Trophoblast cell (in vitro differentiated cells and primary cell): ENCODE data around the gene MRTO4.
A peak's percentile ranks its signal among the peaks of the same experiment; 100 is the strongest.

Experiments
- DNase-seq, 2 donors: peaks; one replicate each; pipeline ENCODE4 v3.0.0-alpha.2; 2016
- H2AFZ ChIP-seq: 2 replicates; pipeline ENCODE4 v1.6.1; 2013; ENCODE audit warnings: low read length, moderate library complexity, mild to moderate bottlenecking; ENCODE audit not compliant: insufficient read depth, poor library complexity
- H2AK5ac ChIP-seq: 2 replicates; pipeline ENCODE4 v1.6.1; 2013; ENCODE audit warnings: mild to moderate bottlenecking, low read length
- H2BK120ac ChIP-seq: 2 replicates; pipeline ENCODE4 v1.6.1; 2013; ENCODE audit warnings: low read length, mild to moderate bottlenecking, moderate library complexity; ENCODE audit not compliant: insufficient read depth, poor library complexity
- H2BK12ac ChIP-seq: 2 replicates; pipeline ENCODE4 v1.6.1; 2013; ENCODE audit warnings: mild to moderate bottlenecking, low read length, moderate library complexity
- H2BK5ac ChIP-seq: 2 replicates; pipeline ENCODE4 v1.6.1; 2013; ENCODE audit warnings: low read length, low read depth, moderate library complexity, mild to moderate bottlenecking; ENCODE audit not compliant: poor library complexity
- H3K14ac ChIP-seq: 2 replicates; pipeline ENCODE4 v1.6.1; 2013; ENCODE audit warnings: mild to moderate bottlenecking, low read length
- H3K18ac ChIP-seq: 2 replicates; pipeline ENCODE4 v1.6.1; 2013; ENCODE audit warnings: mild to moderate bottlenecking, low read length
- H3K23ac ChIP-seq: 2 replicates; pipeline ENCODE4 v1.6.1; 2013; ENCODE audit warnings: low read length
- H3K27ac ChIP-seq: 2 replicates; pipeline ENCODE4 v1.5.1; 2013; ENCODE audit warnings: low read depth, mild to moderate bottlenecking, inconsistent platforms, low read length, moderate library complexity
- H3K27me3 ChIP-seq: 2 replicates; pipeline ENCODE4 v1.6.1; 2013; ENCODE audit warnings: inconsistent platforms, mild to moderate bottlenecking, low read length, moderate library complexity; ENCODE audit not compliant: insufficient read depth
- H3K36me3 ChIP-seq, 2 experiments: 1 replicate in 1 of 2; 2 replicates in 1 of 2; pipeline ENCODE4 v1.6.1; 2013; ENCODE audit warnings: low read length in 2 of 2, mild to moderate bottlenecking in 2 of 2, moderate library complexity in 1 of 2; ENCODE audit not compliant: insufficient read depth in 2 of 2, control insufficient read depth in 1 of 2
- H3K4ac ChIP-seq: 2 replicates; pipeline ENCODE4 v1.6.1; 2013; ENCODE audit warnings: low read depth, mild to moderate bottlenecking, low read length, moderate library complexity
- H3K4me1 ChIP-seq, 2 experiments: 1 replicate in 1 of 2; 2 replicates in 1 of 2; pipeline ENCODE4 v1.6.1; 2013; ENCODE audit warnings: low read length in 2 of 2, mild to moderate bottlenecking in 2 of 2, moderate library complexity in 1 of 2; ENCODE audit not compliant: insufficient read depth in 2 of 2, control insufficient read depth in 1 of 2
- H3K4me2 ChIP-seq: 2 replicates; pipeline ENCODE4 v1.6.1; 2013; ENCODE audit warnings: inconsistent platforms, mild to moderate bottlenecking, low read length, moderate library complexity
- H3K4me3 ChIP-seq: 2 replicates; pipeline ENCODE4 v1.5.1; 2013; ENCODE audit warnings: mild to moderate bottlenecking, low read depth, low read length, inconsistent platforms
- H3K79me1 ChIP-seq: one replicate; pipeline ENCODE4 v1.6.1; 2013; ENCODE audit warnings: low read length
- H3K79me2 ChIP-seq: 2 replicates; pipeline ENCODE4 v1.6.1; 2013; ENCODE audit warnings: low read length, mild to moderate bottlenecking; ENCODE audit not compliant: control insufficient read depth, insufficient read depth, poor library complexity
- H3K9ac ChIP-seq: 2 replicates; pipeline ENCODE4 v1.6.1; 2013; ENCODE audit warnings: mild to moderate bottlenecking, low read length
- H3K9me3 ChIP-seq: 2 replicates; pipeline ENCODE4 v1.6.1; 2013; ENCODE audit warnings: low read depth, mild to moderate bottlenecking, control low read depth, inconsistent platforms, low read length; ENCODE audit not compliant: insufficient read depth
- H4K12ac ChIP-seq: 2 replicates; pipeline ENCODE4 v1.6.1; 2013; ENCODE audit warnings: low read depth, mild to moderate bottlenecking, low read length, moderate library complexity
- H4K8ac ChIP-seq: 2 replicates; pipeline ENCODE4 v1.6.1; 2013; ENCODE audit warnings: low read depth, mild to moderate bottlenecking, low read length, moderate library complexity
- H4K91ac ChIP-seq: one replicate; pipeline ENCODE4 v1.6.1; 2013; ENCODE audit warnings: low read depth, mild to moderate bottlenecking, low read length, moderate library complexity
- WGBS: extraction: QIAGEN DNeasy Blood & Tissue Kit; methylation state at CpG from one replicate; pipeline ENCODE4 v1.1.7; 2013; ENCODE audit warnings: missing lambda C conversion rate; ENCODE audit not compliant: insufficient read length, insufficient coverage; ENCODE audit errors: extremely low coverage; 5-methylcytosine and 5-hydroxymethylcytosine counted together

The MRTO4 gene

GRCh38 chr1:19205403-19205802 is 46.2 kb upstream of the MRTO4 start:
- no peaks in the 10 kb centered on the region for H3K9me3 ChIP-seq
- H2BK12ac ChIP-seq = no peak overlapping the region
- no peak overlapping the region for H2BK120ac ChIP-seq
- H3K79me1 ChIP-seq = peaks cover 8% of the 10 kb centered on the region
- no peak overlapping the region for H3K23ac ChIP-seq
- H2AK5ac ChIP-seq = no peak overlapping the region
- H3K4me2 ChIP-seq = no peak overlapping the region
- H3K79me2 ChIP-seq = peaks cover 24% of the 10 kb centered on the region
- no peaks in the 10 kb centered on the region for H3K27me3 ChIP-seq
- no peak overlapping the region for H3K4me3 ChIP-seq
- H3K4me1 ChIP-seq = peaks cover 0 to 2% of the 10 kb centered on the region in 2 experiments
- H3K27ac ChIP-seq = no peak overlapping the region
- no CpG with 5 or more reads among the region's 1 CpG for WGBS
- H3K18ac ChIP-seq = no peak overlapping the region
- H3K36me3 ChIP-seq = peaks cover 4 to 7% of the 10 kb centered on the region in 2 experiments
- no peak overlapping the region for H3K9ac ChIP-seq
- no peak overlapping the region for H3K14ac ChIP-seq
- peak overlapping the region; percentile 72 for H3K4ac ChIP-seq
- no peak for DNase-seq
- H4K91ac ChIP-seq = no peak overlapping the region
- H4K8ac ChIP-seq = no peak overlapping the region
- H2BK5ac ChIP-seq = no peak overlapping the region
- no peak overlapping the region for H4K12ac ChIP-seq
- H2AFZ ChIP-seq = no peak overlapping the region

GRCh38 chr1:19205845-19206244 is 45.8 kb upstream of the MRTO4 start:
- no CpG with 5 or more reads among the region's 5 CpGs for WGBS
- no peak overlapping the region for H2BK120ac ChIP-seq
- no peak overlapping the region for H2BK5ac ChIP-seq
- no peak for DNase-seq
- peaks cover 12% of the 10 kb centered on the region for H3K79me1 ChIP-seq
- H3K4me2 ChIP-seq = no peak overlapping the region
- H3K4ac ChIP-seq = peak overlapping the region; percentile 76
- H3K4me3 ChIP-seq = no peak overlapping the region
- no peak overlapping the region for H2BK12ac ChIP-seq
- H3K9me3 ChIP-seq = no peaks in the 10 kb centered on the region
- H3K23ac ChIP-seq = no peak overlapping the region
- H3K4me1 ChIP-seq = peaks cover 0 to 2% of the 10 kb centered on the region in 2 experiments
- no peak overlapping the region for H2AFZ ChIP-seq
- H3K27me3 ChIP-seq = no peaks in the 10 kb centered on the region
- no peak overlapping the region for H3K27ac ChIP-seq
- H3K9ac ChIP-seq = no peak overlapping the region
- no peak overlapping the region for H4K8ac ChIP-seq
- no peak overlapping the region for H2AK5ac ChIP-seq
- H4K12ac ChIP-seq = no peak overlapping the region
- H4K91ac ChIP-seq = no peak overlapping the region
- no peak overlapping the region for H3K14ac ChIP-seq
- peaks cover 24% of the 10 kb centered on the region for H3K79me2 ChIP-seq
- H3K18ac ChIP-seq = no peak overlapping the region
- peaks cover 3 to 5% of the 10 kb centered on the region in 2 experiments for H3K36me3 ChIP-seq

- Histone ChIP-seq H4K12ac (no peak overlapping the region), H3K27me3 (no peaks in the 10 kb centered on the region), H3K23ac (no peak overlapping the region), H2AK5ac (no peak overlapping the region), H4K8ac (no peak overlapping the region), H3K27ac (no peak overlapping the region), H3K79me2 (peaks cover 27% of the 10 kb centered on the region), H3K18ac (no peak overlapping the region), H3K9me3 (no peaks in the 10 kb centered on the region), H2BK12ac (no peak overlapping the region), H2BK120ac (no peak overlapping the region), H3K79me1 (peaks cover 13% of the 10 kb centered on the region), H4K91ac (no peak overlapping the region), H3K4me2 (no peak overlapping the region), H2AFZ (no peak overlapping the region), H3K4me1 (peaks cover 3 to 6% of the 10 kb centered on the region in 2 experiments), H3K36me3 (peaks cover 0 to under 1% of the 10 kb centered on the region in 2 experiments), H2BK5ac (no peak overlapping the region), H3K9ac (no peak overlapping the region), H3K14ac (no peak overlapping the region), H3K4ac (peak overlapping the region; percentile 97), H3K4me3 (no peak overlapping the region)
- DNase-seq = no peak
- WGBS = no CpG with 5 or more reads among the region's 3 CpGs
These were observed 44.7 kb upstream of the MRTO4 start for GRCh38 chr1:19206947-19207346.

- H3K9me3 ChIP-seq = no peaks in the 10 kb centered on the region
- no peak overlapping the region for H2BK12ac ChIP-seq
These were observed 42.7 kb upstream of the MRTO4 start for GRCh38 chr1:19208710-19209438.

More at GRCh38 chr1:19208710-19209438, 42.7 kb upstream of the MRTO4 start:
- peak; percentile 5 to 82 for DNase-seq
- Histone ChIP-seq H4K8ac (no peak overlapping the region), H4K12ac (no peak overlapping the region), H3K79me1 (peaks cover 13% of the 10 kb centered on the region), H3K18ac (no peak overlapping the region), H3K9ac (peak overlapping the region; percentile 97), H2AK5ac (no peak overlapping the region), H3K27ac (no peak overlapping the region), H3K4me3 (peak overlapping the region; percentile 96), H3K79me2 (peaks cover 27% of the 10 kb centered on the region), H2BK120ac (no peak overlapping the region), H3K36me3 (no peaks in the 10 kb centered on the region), H3K23ac (no peak overlapping the region), H4K91ac (no peak overlapping the region), H2BK5ac (no peak overlapping the region), H3K27me3 (no peaks in the 10 kb centered on the region), H3K4me2 (peak overlapping the region; percentile 73), H3K4ac (peak overlapping the region; percentile 96), H2AFZ (no peak overlapping the region), H3K4me1 (peaks cover 3 to 6% of the 10 kb centered on the region in 2 experiments), H3K14ac (no peak overlapping the region)
- no CpG with 5 or more reads among the region's 8 CpGs for WGBS
